Sigmoid colon (tissue), 7 donors: ENCODE measurements around the gene SLC24A1. TPM values are rescaled to one million over a fixed set of nuclear protein-coding genes. Genes with fewer than 3 reads are reported as not detected.

Experiments
- DNase-seq: peaks from one replicate; pipeline ENCODE4 v3.0.0-alpha.2; 2019
- H3K27ac ChIP-seq, 4 donors: fragments of 200-600 bp; sonication (generic); one replicate each; pipeline ENCODE4 v1.5.1; 2016 to 2019; ENCODE audit warnings: mild to moderate bottlenecking in 1 of 4
- H3K27me3 ChIP-seq, 3 donors: fragments of 200-600 bp; sonication (generic); one replicate each; pipeline ENCODE4 v1.5.1; 2019; ENCODE audit warnings: mild to moderate bottlenecking in 1 of 3
- H3K36me3 ChIP-seq, 4 donors: fragments of 200-600 bp; sonication (generic); one replicate each; pipeline ENCODE4 v1.5.1; 2016 to 2019
- H3K4me1 ChIP-seq, 4 donors: fragments of 200-600 bp; sonication (generic); one replicate each; pipeline ENCODE4 v1.5.1; 2017 to 2019
- H3K4me3 ChIP-seq, 4 donors: fragments of 200-600 bp; sonication (generic); one replicate each; pipeline ENCODE4 v1.5.1; 2017 to 2019; ENCODE audit warnings: mild to moderate bottlenecking in 2 of 4, moderate library complexity in 1 of 4
- H3K9me3 ChIP-seq, 4 donors: fragments of 200-600 bp in 3 of 4; sonication (generic) in 3 of 4; one replicate each; pipeline versions ENCODE4 v1.5.1 to v1.6.1; 2013 to 2019
- EP300 ChIP-seq, 4 donors: sonication (generic); formaldehyde crosslinking; IDR thresholded peaks; one replicate each; pipeline ENCODE4 v1.6.1; 2017; ENCODE audit warnings: antibody characterized with exemption in 4 of 4
- POLR2A ChIP-seq, 2 donors: fragments of 450-650 bp; IDR thresholded peaks; one replicate each; pipeline ENCODE4 v1.6.1; 2016; ENCODE audit warnings: antibody characterized with exemption in 2 of 2, mild to moderate bottlenecking in 2 of 2, moderate library complexity in 2 of 2
- POLR2AphosphoS5 ChIP-seq, 4 donors: sonication (generic); formaldehyde crosslinking; IDR thresholded peaks; one replicate each; pipeline ENCODE4 v1.6.1; 2017; ENCODE audit warnings: antibody characterized with exemption in 4 of 4
- WGBS, 2 donors: extraction: QIAGEN DNeasy Blood & Tissue Kit; methylation state at CpG; one replicate each; pipeline ENCODE4 v1.1.7; 2013; 5-methylcytosine and 5-hydroxymethylcytosine counted together
- intact Hi-C: fragments of 100-400 bp; cut with DNase I; formaldehyde crosslinking; loops from one replicate; pipeline ENCODE4 v1.15.1; 2023
- polyA plus RNA-seq, 3 donors: library from polyadenylated mRNA; stranded (reverse); fragments of 200-250 nt; gene quantifications; one replicate each; pipeline ENCODE4 v1.2.3, GENCODE V29; 2013
- small RNA-seq, 3 donors: library from RNA; depleted of rRNA; stranded (forward); fragments of <200 nt; gene quantifications; one replicate each; pipeline ENCODE3, GENCODE V24; 2016
- total RNA-seq, 4 donors: library from RNA; depleted of rRNA; stranded (reverse); fragments of >200 nt; gene quantifications; one replicate each; pipeline ENCODE4 v1.1.0, GENCODE V29; 2016
- TF ChIP-seq, protein P1 (sequence below), 4 experiments: fragments of 450-650 bp in 3 of 4; fragments of 200-600 bp in 1 of 4; IDR thresholded peaks; one replicate each; pipeline ENCODE4 v1.5.1; 2016 to 2019; ENCODE audit warnings: antibody characterized with exemption in 4 of 4, mild to moderate bottlenecking in 3 of 4, moderate library complexity in 2 of 4
- donor health status: healthy with polysubstance abuse.
- donor health status: Bipolar disorder and iron deficiency.
- donor health status: healthy.

Gene SLC24A1
- total and polyA plus RNA-seq, 7 donors = 3.3 to 6.0 (median 4.2) TPM

- WGBS, 2 donors = 81% methylated on average over 1 of the region's 1 CpG
- intact Hi-C loops = no loop called here
- no peak for DNase-seq
- no peaks in the 10 kb centered on the region for H3K9me3 ChIP-seq
- no peak overlapping the region for H3K27ac ChIP-seq
- TF ChIP-seq POLR2A (IDR thresholded peaks at IDR 0.05) (no peak), EP300 (IDR thresholded peaks at IDR 0.05) (no peak), POLR2AphosphoS5 (IDR thresholded peaks at IDR 0.05) (no peak)
- TF ChIP-seq, protein P1, sequence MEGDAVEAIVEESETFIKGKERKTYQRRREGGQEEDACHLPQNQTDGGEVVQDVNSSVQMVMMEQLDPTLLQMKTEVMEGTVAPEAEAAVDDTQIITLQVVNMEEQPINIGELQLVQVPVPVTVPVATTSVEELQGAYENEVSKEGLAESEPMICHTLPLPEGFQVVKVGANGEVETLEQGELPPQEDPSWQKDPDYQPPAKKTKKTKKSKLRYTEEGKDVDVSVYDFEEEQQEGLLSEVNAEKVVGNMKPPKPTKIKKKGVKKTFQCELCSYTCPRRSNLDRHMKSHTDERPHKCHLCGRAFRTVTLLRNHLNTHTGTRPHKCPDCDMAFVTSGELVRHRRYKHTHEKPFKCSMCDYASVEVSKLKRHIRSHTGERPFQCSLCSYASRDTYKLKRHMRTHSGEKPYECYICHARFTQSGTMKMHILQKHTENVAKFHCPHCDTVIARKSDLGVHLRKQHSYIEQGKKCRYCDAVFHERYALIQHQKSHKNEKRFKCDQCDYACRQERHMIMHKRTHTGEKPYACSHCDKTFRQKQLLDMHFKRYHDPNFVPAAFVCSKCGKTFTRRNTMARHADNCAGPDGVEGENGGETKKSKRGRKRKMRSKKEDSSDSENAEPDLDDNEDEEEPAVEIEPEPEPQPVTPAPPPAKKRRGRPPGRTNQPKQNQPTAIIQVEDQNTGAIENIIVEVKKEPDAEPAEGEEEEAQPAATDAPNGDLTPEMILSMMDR (IDR thresholded peaks at IDR 0.05) = no peak
- H3K4me1 ChIP-seq = peaks cover 0 to 4% (median 2%) of the 10 kb centered on the region in 4 donors
- H3K27me3 ChIP-seq = no peaks in the 10 kb centered on the region
- H3K36me3 ChIP-seq = peaks cover 8 to 47% (median 16%) of the 10 kb centered on the region in 4 donors
- no peak overlapping the region for H3K4me3 ChIP-seq
Measured at GRCh38 chr15:65690173-65690572, 68.4 kb downstream of the SLC24A1 start.

- Histone ChIP-seq H3K4me3 (no peak overlapping the region), H3K9me3 (no peaks in the 10 kb centered on the region), H3K36me3 (peaks cover 8 to 47% (median 16%) of the 10 kb centered on the region in 4 donors), H3K27me3 (no peaks in the 10 kb centered on the region), H3K4me1 (peaks cover 0 to 6% (median 5%) of the 10 kb centered on the region in 4 donors), H3K27ac (no peak overlapping the region)
- WGBS, 2 donors = 90 to 95% methylated on average over 4 of the region's 4 CpGs
- intact Hi-C loops = no loop called here
- TF ChIP-seq, protein P1 (IDR thresholded peaks at IDR 0.05) = no peak
- TF ChIP-seq POLR2A (IDR thresholded peaks at IDR 0.05) (no peak), POLR2AphosphoS5 (IDR thresholded peaks at IDR 0.05) (no peak), EP300 (IDR thresholded peaks at IDR 0.05) (no peak)
- DNase-seq = no peak
Measured at GRCh38 chr15:65690778-65691177, 69.0 kb downstream of the SLC24A1 start.

GRCh38 chr15:65695081-65695480 is 73.3 kb downstream of the SLC24A1 start:
- no peak for DNase-seq
- H3K27ac ChIP-seq = peak overlapping the region in 1 of 4 donors; percentile 50
- intact Hi-C loops = no loop called here
- WGBS, 2 donors = 92 to 99% methylated on average over 2 of the region's 2 CpGs
- peaks cover 0 to 6% (median 5%) of the 10 kb centered on the region in 4 donors for H3K4me1 ChIP-seq
- peaks cover under 1 to 36% (median 19%) of the 10 kb centered on the region in 4 donors for H3K36me3 ChIP-seq
- H3K27me3 ChIP-seq = no peaks in the 10 kb centered on the region
- TF ChIP-seq, protein P1 (IDR thresholded peaks at IDR 0.05) = no peak
- TF ChIP-seq POLR2A (IDR thresholded peaks at IDR 0.05) (no peak), EP300 (IDR thresholded peaks at IDR 0.05) (no peak), POLR2AphosphoS5 (IDR thresholded peaks at IDR 0.05) (peak in 2 of 4 donors; percentile 8 to 48)
- H3K9me3 ChIP-seq = no peaks in the 10 kb centered on the region
- H3K4me3 ChIP-seq = no peak overlapping the region

Small RNA genes lying within 50 kb of the gene (small RNA-seq; reads per million reads assigned to genes)
- gene SNORD13E = 0 to 0.94 (median 0) reads per million in 3 donors

Other genes starting within 250 kb of the SLC24A1 start
- gene IGDCC3, start 243.9 kb upstream of the SLC24A1 start, total RNA-seq = under 1 TPM in 3 of 4 donors, not detected in 1; under 0.01 to 0.55 (median 0.41) TPM
- under 1 TPM in 2 of 3 donors, not detected in 1; under 0.01 to 0.12 TPM for gene IGDCC3, start 243.9 kb upstream of the SLC24A1 start, polyA plus RNA-seq
- gene IGDCC4, start 199.0 kb upstream of the SLC24A1 start, total RNA-seq = 1 to 10 TPM in 2 of 4 donors, under 1 TPM in 2; 0.27 to 2.8 (median 0.96) TPM
- gene IGDCC4, start 199.0 kb upstream of the SLC24A1 start, polyA plus RNA-seq = 1 to 10 TPM in 1 of 3 donors, under 1 TPM in 2; 0.23 to 1.5 (median 0.60) TPM
- gene DPP8, start 104.2 kb upstream of the SLC24A1 start, total RNA-seq = 10 to 100 TPM; 29.5 to 40.3 (median 36.1) TPM
- gene DPP8, start 104.2 kb upstream of the SLC24A1 start, polyA plus RNA-seq = 10 to 100 TPM in 2 of 3 donors, 1 to 10 TPM in 1; 8.4 to 16.0 (median 14.4) TPM
- 10 to 100 TPM; 26.3 to 37.2 (median 31.6) TPM for gene HACD3, start 91.5 kb upstream of the SLC24A1 start, total RNA-seq
- 10 to 100 TPM in 1 of 3 donors, 1 to 10 TPM in 2; 3.0 to 30.9 (median 7.4) TPM for gene HACD3, start 91.5 kb upstream of the SLC24A1 start, polyA plus RNA-seq
- gene INTS14, start 10.8 kb upstream of the SLC24A1 start, total RNA-seq = 10 to 100 TPM; 19.5 to 26.0 (median 24.7) TPM
- gene INTS14, start 10.8 kb upstream of the SLC24A1 start, polyA plus RNA-seq = 10 to 100 TPM; 16.2 to 29.9 (median 24.0) TPM
- 10 to 100 TPM; 29.3 to 46.1 (median 43.9) TPM for gene DENND4A, start 170.4 kb downstream of the SLC24A1 start, total RNA-seq
- 10 to 100 TPM in 1 of 3 donors, 1 to 10 TPM in 2; 2.4 to 10.5 (median 4.9) TPM for gene DENND4A, start 170.4 kb downstream of the SLC24A1 start, polyA plus RNA-seq
- gene RAB11A, start 247.6 kb downstream of the SLC24A1 start, total RNA-seq = 100 to 1,000 TPM in 1 of 4 donors, 10 to 100 TPM in 3; 74.2 to 112 (median 90.3) TPM
- gene RAB11A, start 247.6 kb downstream of the SLC24A1 start, polyA plus RNA-seq = 100 to 1,000 TPM; 291 to 468 (median 344) TPM